ENCODE data around the gene FCHSD2.

Gene FCHSD2

GRCh38 chr11:72833083-72833733, 308.9 kb downstream of the FCHSD2 start:
- TF ChIP-seq FOXP2 (optimal IDR thresholded peaks at IDR 0.05; ENCODE audit: borderline replicate concordance, extremely low read depth, extremely low read length, insufficient read depth): no peak
- TF ChIP-seq REST (IDR thresholded peaks at IDR 0.05; ENCODE audit: insufficient read depth in 1 of 2, low read depth in 2 of 2, low read length in 2 of 2): no peak
- TF ChIP-seq SIN3A (IDR thresholded peaks at IDR 0.05; ENCODE audit: borderline replicate concordance, insufficient read depth, low read length): no peak
- TF ChIP-seq TAF1 (IDR thresholded peaks at IDR 0.05; ENCODE audit: borderline replicate concordance, insufficient read depth, low read length): no peak
- TF ChIP-seq POLR2AphosphoS5 (IDR thresholded peaks at IDR 0.05; ENCODE audit: low read depth, low read length): no peak

- TF ChIP-seq REST (IDR thresholded peaks at IDR 0.05; ENCODE audit: insufficient read depth in 1 of 2, low read depth in 2 of 2, low read length in 2 of 2) (no peak), SIN3A (IDR thresholded peaks at IDR 0.05; ENCODE audit: borderline replicate concordance, insufficient read depth, low read length) (no peak), FOXP2 (optimal IDR thresholded peaks at IDR 0.05; ENCODE audit: borderline replicate concordance, extremely low read depth, extremely low read length, insufficient read depth) (no peak), POLR2AphosphoS5 (IDR thresholded peaks at IDR 0.05; ENCODE audit: low read depth, low read length) (no peak), TAF1 (IDR thresholded peaks at IDR 0.05; ENCODE audit: borderline replicate concordance, insufficient read depth, low read length) (no peak)
These were observed 309.6 kb downstream of the FCHSD2 start for GRCh38 chr11:72832301-72833082.

GRCh38 chr11:72831521-72832300, 310.4 kb downstream of the FCHSD2 start:
- no peak for TF ChIP-seq REST (IDR thresholded peaks at IDR 0.05; ENCODE audit: insufficient read depth in 1 of 2, low read depth in 2 of 2, low read length in 2 of 2)
- 0 out of 2 replicates have a peak, but pooled peaks have one; percentile 28 for TF ChIP-seq POLR2AphosphoS5 (IDR thresholded peaks at IDR 0.05; ENCODE audit: low read depth, low read length)
- no peak for TF ChIP-seq SIN3A (IDR thresholded peaks at IDR 0.05; ENCODE audit: borderline replicate concordance, insufficient read depth, low read length)
- 0 out of 2 replicates have a peak, but pooled peaks have one; percentile 22 for TF ChIP-seq TAF1 (IDR thresholded peaks at IDR 0.05; ENCODE audit: borderline replicate concordance, insufficient read depth, low read length)
- TF ChIP-seq FOXP2 (optimal IDR thresholded peaks at IDR 0.05; ENCODE audit: borderline replicate concordance, extremely low read depth, extremely low read length, insufficient read depth): peak; percentile 36

GRCh38 chr11:72829884-72830533, 312.1 kb downstream of the FCHSD2 start:
- no peak for TF ChIP-seq POLR2AphosphoS5 (IDR thresholded peaks at IDR 0.05; ENCODE audit: low read depth, low read length)
- TF ChIP-seq SIN3A (IDR thresholded peaks at IDR 0.05; ENCODE audit: borderline replicate concordance, insufficient read depth, low read length): no peak
- no peak for TF ChIP-seq TAF1 (IDR thresholded peaks at IDR 0.05; ENCODE audit: borderline replicate concordance, insufficient read depth, low read length)
- TF ChIP-seq FOXP2 (optimal IDR thresholded peaks at IDR 0.05; ENCODE audit: borderline replicate concordance, extremely low read depth, extremely low read length, insufficient read depth): no peak
- no peak for TF ChIP-seq REST (IDR thresholded peaks at IDR 0.05; ENCODE audit: insufficient read depth in 1 of 2, low read depth in 2 of 2, low read length in 2 of 2)

All from PFSK-1 (cell line).